ENCODE measurements around the gene XPO6. TPM values are rescaled to one million over a fixed set of nuclear protein-coding genes. Genes with fewer than 3 reads are reported as not detected.

Gene XPO6
- total RNA-seq, 1 experiment from 2014 or later, result 124 TPM

DNA sequence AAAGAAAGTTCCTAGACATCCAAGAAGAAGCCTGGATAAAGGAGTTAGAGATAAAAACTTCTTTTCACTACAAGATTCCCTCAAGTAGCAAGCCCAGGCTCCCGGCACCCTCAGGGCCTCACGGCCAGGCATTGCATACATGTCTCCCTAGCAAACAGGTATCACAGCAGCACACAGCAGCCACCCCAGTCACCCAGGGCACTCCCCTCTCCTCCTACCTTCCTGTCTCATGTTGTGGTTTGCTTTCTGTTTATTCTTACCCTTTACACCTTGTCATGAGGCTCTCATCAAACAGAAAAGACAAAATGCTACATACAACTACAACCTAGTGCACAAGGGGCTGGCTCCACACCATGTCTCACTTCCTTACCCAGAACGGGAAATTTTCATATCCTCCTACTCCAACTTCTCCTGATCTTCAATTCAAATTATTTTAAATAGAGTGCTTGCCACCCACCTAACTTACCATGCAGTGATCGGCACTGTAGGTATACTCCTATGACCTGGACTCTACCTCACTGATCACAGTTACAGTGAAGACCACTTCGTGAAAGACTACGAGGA, 42.7 kb downstream of the XPO6 start:
- no CpG with 5 or more reads among the region's 6 CpGs for WGBS (ENCODE audit: extremely low coverage, insufficient read length, low lambda C conversion rate)
- peaks cover 28 to 68% (median 45%) of the 10 kb centered on the region in 3 experiments; a peak in 6 of 7 replicates for H3K36me3 Mint-ChIP-seq (ENCODE audit: insufficient read depth in 1 of 3, low read depth in 3 of 3)
- no peaks in the 10 kb centered on the region for H4K20me1 ChIP-seq (ENCODE audit: control insufficient read depth, insufficient read depth, insufficient read length)
- H3K4me2 ChIP-seq (ENCODE audit: insufficient read depth, insufficient read length, low read length), result no peak overlapping the region
- no peaks in the 10 kb centered on the region for H3K23me2 ChIP-seq (ENCODE audit: insufficient read length, low read depth, low read length, poor library complexity, severe bottlenecking)
- no peak overlapping the region for H2BK120ac ChIP-seq (ENCODE audit: low read depth, low read length, poor library complexity, severe bottlenecking)
- H2BK20ac ChIP-seq (ENCODE audit: low read depth, low read length, poor library complexity, severe bottlenecking), result no peak overlapping the region
- no peak overlapping the region for H3K56ac ChIP-seq (ENCODE audit: insufficient read length, low read depth, low read length)
- no peak overlapping the region for H2BK5ac ChIP-seq (ENCODE audit: insufficient read length, low read length)
- no peak overlapping the region for H3K4me3 Mint-ChIP-seq
- no peaks in the 10 kb centered on the region for H3K9me3 Mint-ChIP-seq
- TF ChIP-seq, protein P1, sequence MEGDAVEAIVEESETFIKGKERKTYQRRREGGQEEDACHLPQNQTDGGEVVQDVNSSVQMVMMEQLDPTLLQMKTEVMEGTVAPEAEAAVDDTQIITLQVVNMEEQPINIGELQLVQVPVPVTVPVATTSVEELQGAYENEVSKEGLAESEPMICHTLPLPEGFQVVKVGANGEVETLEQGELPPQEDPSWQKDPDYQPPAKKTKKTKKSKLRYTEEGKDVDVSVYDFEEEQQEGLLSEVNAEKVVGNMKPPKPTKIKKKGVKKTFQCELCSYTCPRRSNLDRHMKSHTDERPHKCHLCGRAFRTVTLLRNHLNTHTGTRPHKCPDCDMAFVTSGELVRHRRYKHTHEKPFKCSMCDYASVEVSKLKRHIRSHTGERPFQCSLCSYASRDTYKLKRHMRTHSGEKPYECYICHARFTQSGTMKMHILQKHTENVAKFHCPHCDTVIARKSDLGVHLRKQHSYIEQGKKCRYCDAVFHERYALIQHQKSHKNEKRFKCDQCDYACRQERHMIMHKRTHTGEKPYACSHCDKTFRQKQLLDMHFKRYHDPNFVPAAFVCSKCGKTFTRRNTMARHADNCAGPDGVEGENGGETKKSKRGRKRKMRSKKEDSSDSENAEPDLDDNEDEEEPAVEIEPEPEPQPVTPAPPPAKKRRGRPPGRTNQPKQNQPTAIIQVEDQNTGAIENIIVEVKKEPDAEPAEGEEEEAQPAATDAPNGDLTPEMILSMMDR (conservative IDR thresholded peaks at IDR 0.05), result no peak
- H2AK5ac ChIP-seq (ENCODE audit: insufficient read length, low read length), result no peak overlapping the region
- no peak overlapping the region for H2AFZ ChIP-seq (ENCODE audit: low read length)
- no peaks in the 10 kb centered on the region; the same call in 1 of the 2 replicates for H3K79me2 ChIP-seq (ENCODE audit: insufficient read depth, low read length)
- H4K8ac ChIP-seq (replicated peaks; ENCODE audit: insufficient read length, low read depth, low read length), result no peak overlapping the region
- no peak overlapping the region for H3K14ac ChIP-seq (ENCODE audit: insufficient read depth, low read length)
- H3K4me1 ChIP-seq (ENCODE audit: insufficient read depth, low read length), result no peaks in the 10 kb centered on the region
- no peak overlapping the region for H4K91ac ChIP-seq (ENCODE audit: insufficient read length, low read depth, low read length)
- peak overlapping the region in 1 of 3 experiments; percentile 70; a peak in 2 of 7 replicates for H3K27ac Mint-ChIP-seq
- no peaks in the 10 kb centered on the region for H3K9me3 ChIP-seq (ENCODE audit: control insufficient read depth, low read depth, low read length)
- H3K27me3 Mint-ChIP-seq (ENCODE audit: low read depth), result no peaks in the 10 kb centered on the region; the same call in 1 of the 2 replicates
- no peak for DNase-seq
- H4K5ac ChIP-seq (ENCODE audit: insufficient read length, low read depth, low read length), result no peak overlapping the region
- no peak overlapping the region for H3K18ac ChIP-seq (ENCODE audit: insufficient read length, low read depth, low read length)
- H2BK15ac ChIP-seq (ENCODE audit: low read depth, low read length), result no peak overlapping the region
- no peak overlapping the region for H3K27ac ChIP-seq (ENCODE audit: insufficient read length, low read depth, low read length)
- H3K23ac ChIP-seq (ENCODE audit: insufficient read length, low read depth, low read length), result no peak overlapping the region
- H3T11ph ChIP-seq (ENCODE audit: low read length), result no peak overlapping the region
- H3K4me1 Mint-ChIP-seq, result peaks cover 0 to 2% of the 10 kb centered on the region in 2 experiments; a peak in 1 of 4 replicates
- H3K4ac ChIP-seq (ENCODE audit: low read depth, low read length), result no peak overlapping the region
- H3K79me1 ChIP-seq (ENCODE audit: insufficient read depth, low read depth, low read length, poor library complexity, severe bottlenecking), result peaks cover 4% of the 10 kb centered on the region
- H3K27me3 ChIP-seq (ENCODE audit: insufficient read depth, low read length), result no peaks in the 10 kb centered on the region
- no peak overlapping the region for H3K9ac ChIP-seq (ENCODE audit: extremely low read depth, insufficient read length, low read length)
- H2BK12ac ChIP-seq (ENCODE audit: insufficient read length, low read depth, low read length), result no peak overlapping the region

Measured in H9 (cell line).